CD8-positive, alpha-beta memory T cell (primary cell): ENCODE measurements around the gene TARBP2. TPM values are rescaled to one million over a fixed set of nuclear protein-coding genes. Genes with fewer than 3 reads are reported as not detected.
"Not testable (repeated sequence)": the region's sequence is repeated elsewhere in the genome, so short reads cannot be mapped to it uniquely, and the experiment has no call there.

Experiments used
- CTCF ChIA-PET: fragments of 350-600 bp; sonication (Branson Sonifier 250); formaldehyde crosslinking; loops from one replicate; lab custom pipeline; 2021; ENCODE audit warnings: antibody characterized with exemption; lab: Charles Lee
- POLR2A ChIA-PET: fragments of 350-600 bp; sonication (Branson Sonifier 250); formaldehyde crosslinking; loops from one replicate; lab custom pipeline; 2021; ENCODE audit warnings: antibody characterized with exemption; lab: Charles Lee
- DNase-seq, 5 donors: peaks; one replicate each; pipeline versions ENCODE4 v3.0.0 to v3.0.0-alpha.2; 2020 to 2022; ENCODE audit warnings: mixed read lengths in 1 of 5
- H3K27ac ChIP-seq: one replicate; pipeline ENCODE4 v1.7.0; 2013; ENCODE audit warnings: low read depth, mild to moderate bottlenecking, low read length, moderate library complexity
- H3K27me3 ChIP-seq: 2 replicates; pipeline ENCODE4 v1.7.0; 2013; ENCODE audit warnings: low read length, mild to moderate bottlenecking; ENCODE audit not compliant: insufficient read depth, poor library complexity, severe bottlenecking
- H3K36me3 ChIP-seq: 2 replicates; pipeline ENCODE4 v1.7.0; 2013; ENCODE audit warnings: mild to moderate bottlenecking, low read length, moderate library complexity; ENCODE audit not compliant: insufficient read depth
- H3K4me1 ChIP-seq: 2 replicates; pipeline ENCODE4 v1.7.0; 2013; ENCODE audit warnings: mild to moderate bottlenecking, low read length, moderate library complexity; ENCODE audit not compliant: insufficient read depth
- H3K4me3 ChIP-seq: 2 replicates; pipeline ENCODE4 v1.7.0; 2013; ENCODE audit warnings: mild to moderate bottlenecking, low read length
- H3K9me3 ChIP-seq: 2 replicates; pipeline ENCODE4 v1.7.0; 2013; ENCODE audit warnings: mild to moderate bottlenecking, low read length
- H3K27ac Mint-ChIP-seq, 8 donors: one replicate each; pipeline ENCODE4 v1.8.0; 2020 to 2021; ENCODE audit warnings: mixed read lengths in 8 of 8, mild to moderate bottlenecking in 6 of 8, inconsistent platforms in 3 of 8, moderate library complexity in 3 of 8
- H3K27me3 Mint-ChIP-seq, 2 donors: one replicate each; pipeline ENCODE4 v1.8.0; 2020 to 2021; ENCODE audit warnings: mixed read lengths in 2 of 2, mild to moderate bottlenecking in 1 of 2, moderate library complexity in 1 of 2
- H3K36me3 Mint-ChIP-seq, 3 donors: one replicate each; pipeline ENCODE4 v1.8.0; 2020 to 2021; ENCODE audit warnings: mixed read lengths in 3 of 3, inconsistent platforms in 1 of 3, mild to moderate bottlenecking in 1 of 3
- H3K4me1 Mint-ChIP-seq, 3 donors: one replicate each; pipeline ENCODE4 v1.8.0; 2020 to 2021; ENCODE audit warnings: mixed read lengths in 3 of 3, inconsistent platforms in 1 of 3, mild to moderate bottlenecking in 1 of 3
- H3K4me3 Mint-ChIP-seq, 7 donors: one replicate each; pipeline ENCODE4 v1.8.0; 2020 to 2021; ENCODE audit warnings: mixed read lengths in 7 of 7, mild to moderate bottlenecking in 6 of 7, moderate library complexity in 4 of 7, inconsistent platforms in 2 of 7
- H3K9me3 Mint-ChIP-seq, 5 donors: one replicate each; pipeline ENCODE4 v1.8.0; 2020 to 2022; ENCODE audit warnings: mixed read lengths in 5 of 5, mild to moderate bottlenecking in 3 of 5, moderate library complexity in 2 of 5, inconsistent platforms in 1 of 5
- polyA plus RNA-seq: library from polyadenylated mRNA; unstranded; fragments of 300-500 nt; fragmentation: Illumina TruSeq; gene quantifications from one replicate; pipeline ENCODE4 v1.2.3, GENCODE V29; 2021
- total RNA-seq, 2 experiments: library from RNA; stranded (reverse); gene quantifications; one replicate each; pipeline ENCODE4 v1.2.3, GENCODE V29; 2021

TARBP2 gene
- total and polyA plus RNA-seq, 3 experiments from 2014 or later, result 26.3 to 65.1 (median 62.1) TPM

GRCh38 chr12:53538209-53538689 lies 37.2 kb downstream of the TARBP2 start:
- POLR2A ChIA-PET, result no interaction called here

GRCh38 chr12:53539526-53539925 lies 38.4 kb downstream of the TARBP2 start:
- H3K4me3 ChIP-seq, result no peak overlapping the region
- H3K4me3 Mint-ChIP-seq, result no peak overlapping the region
- peaks cover 14% of the 10 kb centered on the region for H3K36me3 ChIP-seq
- no peaks in the 10 kb centered on the region for H3K27me3 ChIP-seq
- no peak overlapping the region for H3K27ac Mint-ChIP-seq
- no peaks in the 10 kb centered on the region for H3K9me3 ChIP-seq
- H3K4me1 ChIP-seq, result peaks cover 8% of the 10 kb centered on the region
- peaks cover 0 to 71% (median 18%) of the 10 kb centered on the region in 3 donors for H3K36me3 Mint-ChIP-seq
- no peaks in the 10 kb centered on the region for H3K9me3 Mint-ChIP-seq
- no peak for DNase-seq
- no peak overlapping the region for H3K27ac ChIP-seq
- peaks cover 4 to 12% (median 10%) of the 10 kb centered on the region in 3 donors for H3K4me1 Mint-ChIP-seq
- POLR2A ChIA-PET, result no interaction called here
- CTCF ChIA-PET, result no interaction called here
- no peaks in the 10 kb centered on the region for H3K27me3 Mint-ChIP-seq

More at GRCh38 chr12:53538209-53538689, 37.2 kb downstream of the TARBP2 start:
- Mint-ChIP-seq H3K4me1 (peaks cover 0 to under 1% (median 0%) of the 10 kb centered on the region in 3 donors), H3K27me3 (no peaks in the 10 kb centered on the region), H3K36me3 (peaks cover 0 to 73% (median 26%) of the 10 kb centered on the region in 3 donors), H3K4me3 (no peak overlapping the region), H3K9me3 (no peaks in the 10 kb centered on the region), H3K27ac (peak overlapping the region in 4 of 8 donors; percentile 12 to 46 (median 24))
- H3K27me3 ChIP-seq, result no peaks in the 10 kb centered on the region
- DNase-seq, result no peak
- no peaks in the 10 kb centered on the region for H3K4me1 ChIP-seq
- H3K4me3 ChIP-seq, result no peak overlapping the region
- H3K9me3 ChIP-seq, result no peaks in the 10 kb centered on the region
- CTCF ChIA-PET, result no interaction called here
- H3K27ac ChIP-seq, result no peak overlapping the region
- H3K36me3 ChIP-seq, result peaks cover 21% of the 10 kb centered on the region

GRCh38 chr12:53543539-53543938 lies 42.5 kb downstream of the TARBP2 start:
- Mint-ChIP-seq H3K27ac (peak overlapping the region in 7 of 8 donors; percentile 64 to 86 (median 72)), H3K4me3 (no peak overlapping the region), H3K27me3 (no peaks in the 10 kb centered on the region), H3K36me3 (peaks cover 0 to 51% (median 6%) of the 10 kb centered on the region in 3 donors), H3K9me3 (no peaks in the 10 kb centered on the region), H3K4me1 (peaks cover 4 to 12% (median 10%) of the 10 kb centered on the region in 3 donors)
- ChIA-PET POLR2A (interaction anchor here (0.6 kb wide), 1 partner anchor 27 kb away, joined by 4 read pairs; no protein-coding TSS in a partner anchor), CTCF (interaction anchor here (0.7 to 2.1 kb wide), 7 partner anchors 8 to 203 kb away, joined by 3 to 11 read pairs (median 4); partner anchors contain the start of gene ATP5MC2)
- H3K27ac ChIP-seq, result no peak overlapping the region
- H3K9me3 ChIP-seq, result no peaks in the 10 kb centered on the region
- peaks cover 8% of the 10 kb centered on the region for H3K4me1 ChIP-seq
- no peaks in the 10 kb centered on the region for H3K27me3 ChIP-seq
- H3K36me3 ChIP-seq, result peaks cover 4% of the 10 kb centered on the region
- H3K4me3 ChIP-seq, result no peak overlapping the region
- DNase-seq, result peak in 3 of 5 donors; percentile 18 to 53 (median 49)

- H3K36me3 ChIP-seq, H3K27me3 ChIP-seq, H3K4me3 ChIP-seq, H3K27me3 Mint-ChIP-seq, H3K27ac ChIP-seq, H3K9me3 Mint-ChIP-seq, DNase-seq, H3K4me3 Mint-ChIP-seq, H3K9me3 ChIP-seq, POLR2A ChIA-PET: not testable (repeated sequence)
- peaks cover 18% of the 10 kb centered on the region for H3K4me1 ChIP-seq
- CTCF ChIA-PET, result interaction anchor here (1.1 to 1.2 kb wide), 2 partner anchors 32 to 128 kb away, joined by 3 to 4 read pairs; partner anchors contain the start of gene ATP5MC2
- Mint-ChIP-seq H3K36me3 (peaks cover 0 to 53% (median 2%) of the 10 kb centered on the region in 3 donors), H3K4me1 (peaks cover 6 to 23% (median 14%) of the 10 kb centered on the region in 3 donors), H3K27ac (peak overlapping the region in 1 of 8 donors; percentile 54)
Measured at GRCh38 chr12:53548354-53548753, 47.3 kb downstream of the TARBP2 start.

GRCh38 chr12:53550131-53550530 lies 49.0 kb downstream of the TARBP2 start:
- H3K9me3 Mint-ChIP-seq, CTCF ChIA-PET, DNase-seq, H3K27me3 ChIP-seq, H3K4me1 ChIP-seq, H3K4me3 ChIP-seq, H3K27ac ChIP-seq, H3K27ac Mint-ChIP-seq, H3K36me3 ChIP-seq, H3K9me3 ChIP-seq, H3K4me3 Mint-ChIP-seq, H3K27me3 Mint-ChIP-seq: not testable (repeated sequence)
- Mint-ChIP-seq H3K36me3 (peaks cover 0 to 43% (median 2%) of the 10 kb centered on the region in 3 donors), H3K4me1 (peaks cover 3 to 13% (median 5%) of the 10 kb centered on the region in 3 donors)
- POLR2A ChIA-PET, result interaction anchor here (0.7 kb wide), 1 partner anchor 58 kb away, joined by 3 read pairs; no protein-coding TSS in a partner anchor

- Histone ChIP-seq H3K27me3 (no peaks in the 10 kb centered on the region), H3K4me3 (no peak overlapping the region), H3K36me3 (no peaks in the 10 kb centered on the region), H3K9me3 (no peaks in the 10 kb centered on the region), H3K27ac (no peak overlapping the region), H3K4me1 (peaks cover 10% of the 10 kb centered on the region)
- peaks cover 0 to 41% (median 2%) of the 10 kb centered on the region in 3 donors for H3K36me3 Mint-ChIP-seq
- peaks cover 3 to 13% (median 5%) of the 10 kb centered on the region in 3 donors for H3K4me1 Mint-ChIP-seq
- ChIA-PET CTCF (no interaction called here), POLR2A (no interaction called here)
- H3K27me3 Mint-ChIP-seq, result no peaks in the 10 kb centered on the region
- no peaks in the 10 kb centered on the region for H3K9me3 Mint-ChIP-seq
- no peak overlapping the region for H3K4me3 Mint-ChIP-seq
- peak overlapping the region in 1 of 8 donors; percentile 38 for H3K27ac Mint-ChIP-seq
- no peak for DNase-seq
Measured at GRCh38 chr12:53550595-53550994, 49.5 kb downstream of the TARBP2 start.

- Mint-ChIP-seq H3K4me1 (peaks cover 3 to 13% (median 5%) of the 10 kb centered on the region in 3 donors), H3K27ac (peak overlapping the region in 3 of 8 donors; percentile 27 to 81 (median 29)), H3K36me3 (peaks cover 0 to 41% (median 2%) of the 10 kb centered on the region in 3 donors), H3K4me3 (no peak overlapping the region), H3K9me3 (no peaks in the 10 kb centered on the region), H3K27me3 (no peaks in the 10 kb centered on the region)
- H3K9me3 ChIP-seq, result no peaks in the 10 kb centered on the region
- no peak overlapping the region for H3K4me3 ChIP-seq
- no peak for DNase-seq
- ChIA-PET POLR2A (no interaction called here), CTCF (interaction anchor here (1.2 kb wide), 2 partner anchors 8 to 11 kb away, joined by 4 read pairs; no protein-coding TSS in a partner anchor)
- no peaks in the 10 kb centered on the region for H3K36me3 ChIP-seq
- H3K27ac ChIP-seq, result no peak overlapping the region
- no peaks in the 10 kb centered on the region for H3K27me3 ChIP-seq
- peaks cover 10% of the 10 kb centered on the region for H3K4me1 ChIP-seq
Measured at GRCh38 chr12:53551889-53552291, 50.8 kb downstream of the TARBP2 start.
